AG08395 (cell line): ENCODE results near the gene MTHFD1L.

Experiments
- DNase-seq: peaks from one replicate; pipeline ENCODE4 v3.0.0; 2012; ENCODE audit warnings: mixed read lengths, low spot score

Gene MTHFD1L

DNA sequence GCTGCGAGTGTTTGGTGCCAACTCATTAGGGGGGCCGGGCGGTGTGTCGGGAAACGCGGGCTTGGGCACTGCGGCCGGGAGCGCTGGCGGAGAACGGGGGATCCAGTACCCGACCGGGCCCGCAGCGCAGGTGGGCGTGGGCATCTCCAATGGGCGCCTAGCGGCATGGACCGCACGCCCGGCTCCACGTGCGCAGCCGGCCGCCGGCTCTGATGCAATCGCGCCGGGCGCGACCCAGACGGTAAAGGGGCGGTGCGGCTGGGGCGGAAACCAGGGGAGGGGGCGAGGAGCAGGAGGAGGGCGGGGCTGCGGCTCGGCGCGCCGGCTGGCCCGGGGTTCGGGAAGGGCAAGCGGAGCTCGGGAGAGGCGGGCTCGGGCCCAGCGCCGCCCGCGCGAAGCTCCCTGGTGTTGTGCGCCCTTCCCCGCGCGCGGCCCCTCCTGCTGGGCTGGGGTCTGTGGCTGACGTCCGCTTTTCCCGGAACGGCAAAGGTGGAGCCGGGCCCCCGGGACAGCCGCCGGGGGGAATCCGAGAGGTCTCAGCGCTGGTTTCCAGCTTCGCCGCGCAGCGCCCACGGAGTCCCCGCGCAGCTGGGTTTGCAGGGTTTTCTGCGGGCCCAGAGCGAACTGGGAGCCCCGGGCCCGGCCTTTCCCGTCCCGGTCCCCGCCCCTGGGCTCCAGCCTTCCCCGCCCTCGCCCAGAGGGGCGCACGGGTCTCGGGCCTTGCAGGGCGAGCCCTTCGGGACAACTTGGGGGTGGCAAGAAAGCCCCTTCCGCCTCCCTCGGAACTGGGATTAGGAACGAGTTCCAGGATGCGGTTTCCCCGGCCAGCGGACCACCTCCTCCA, 867 bp downstream of the MTHFD1L start:
- peak; percentile 86 for DNase-seq

DNA sequence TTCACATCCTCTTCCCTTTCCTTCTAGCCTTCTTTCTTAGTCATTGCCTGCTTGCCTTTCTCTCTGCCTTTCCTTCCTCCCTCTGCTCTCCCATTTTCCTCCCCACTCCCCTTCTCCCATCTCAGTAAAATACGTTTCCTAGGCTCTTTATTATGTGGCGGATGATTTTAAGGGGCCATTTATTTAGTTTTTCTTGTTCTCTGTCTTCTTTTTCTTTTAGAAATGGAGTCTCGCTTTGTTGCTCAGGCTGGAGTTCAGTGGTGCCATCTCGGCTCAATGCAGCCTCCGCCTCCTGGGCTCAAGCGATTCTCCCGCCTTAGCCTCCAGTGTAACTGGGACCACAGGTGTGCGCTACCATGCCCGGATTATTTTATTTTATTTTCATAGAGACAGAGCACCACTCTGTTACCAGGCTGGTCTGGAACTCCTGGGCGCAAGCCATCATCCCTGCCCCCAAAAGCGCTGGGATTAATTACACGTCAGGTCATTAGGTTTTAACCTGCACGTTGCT, 1.5 kb downstream of the MTHFD1L start:
- DNase-seq = no peak

- no peak for DNase-seq
Measured at GRCh38 chr6:150868759-150869158, 3.3 kb downstream of the MTHFD1L start.

DNA sequence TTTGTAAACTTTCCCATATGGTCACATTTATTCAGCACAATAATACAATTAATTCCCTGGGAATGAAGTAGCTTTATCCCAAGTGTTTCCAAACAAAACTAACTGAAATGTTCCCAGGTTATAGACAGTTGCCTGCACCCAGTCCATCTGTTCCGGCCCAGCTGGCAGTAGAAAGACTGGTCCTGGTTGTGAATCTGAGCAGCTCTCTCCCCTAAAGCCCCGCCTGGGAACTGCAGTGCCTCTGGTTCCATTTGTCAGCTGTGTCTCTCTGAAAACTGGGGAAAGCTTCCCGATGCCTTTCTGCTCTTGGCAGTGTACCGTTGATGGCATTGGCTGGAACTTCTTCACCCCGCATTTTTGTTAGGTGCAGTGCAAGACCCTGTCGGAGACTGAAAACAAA, 8.7 kb downstream of the MTHFD1L start:
- no peak for DNase-seq

GRCh38 chr6:150875841-150876240, 10.3 kb downstream of the MTHFD1L start:
- DNase-seq = no peak

DNA sequence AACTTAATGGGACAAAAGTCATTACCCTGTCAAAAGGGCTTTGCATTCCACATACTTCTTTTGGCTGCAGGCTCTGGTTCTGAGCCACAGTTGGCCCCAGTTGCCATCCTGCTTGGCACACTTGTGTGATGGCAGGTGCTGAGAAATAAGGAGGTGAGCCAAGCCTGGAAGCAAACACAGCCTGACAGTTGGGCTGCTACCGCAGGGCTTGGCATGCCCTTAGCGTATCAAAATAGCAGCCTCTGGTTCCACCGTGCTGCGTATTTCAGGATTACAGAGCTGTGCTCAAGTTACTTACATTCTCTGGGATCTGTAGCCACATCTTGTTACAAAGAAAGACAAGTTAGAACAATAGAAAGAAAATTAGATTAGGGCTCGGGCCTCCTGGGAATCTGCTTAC, 11.1 kb downstream of the MTHFD1L start:
- no peak for DNase-seq

DNA sequence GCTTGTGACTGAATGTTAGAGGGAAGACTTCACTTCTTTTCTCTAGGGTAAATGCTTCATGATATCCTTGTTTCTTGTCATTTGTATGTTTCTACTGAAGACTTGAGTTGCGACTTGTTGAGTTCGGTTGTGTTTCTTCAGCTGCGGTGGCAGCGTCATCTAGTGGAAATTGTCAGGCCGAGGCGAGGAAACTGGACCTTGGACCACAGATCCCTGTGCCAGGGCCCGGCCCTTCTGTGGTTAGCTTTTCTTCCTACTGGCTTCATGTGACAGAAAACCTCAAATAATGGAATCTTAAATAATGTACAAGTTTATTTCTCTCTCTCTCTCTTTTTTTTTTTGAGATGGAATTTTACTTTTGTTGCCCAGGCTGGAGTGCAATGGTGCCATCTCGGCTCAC, 12.4 kb downstream of the MTHFD1L start:
- no peak for DNase-seq

GRCh38 chr6:150878347-150879213, 13.1 kb downstream of the MTHFD1L start:
- no peak for DNase-seq

GRCh38 chr6:150880336-150880735, 14.8 kb downstream of the MTHFD1L start:
- no peak for DNase-seq

DNA sequence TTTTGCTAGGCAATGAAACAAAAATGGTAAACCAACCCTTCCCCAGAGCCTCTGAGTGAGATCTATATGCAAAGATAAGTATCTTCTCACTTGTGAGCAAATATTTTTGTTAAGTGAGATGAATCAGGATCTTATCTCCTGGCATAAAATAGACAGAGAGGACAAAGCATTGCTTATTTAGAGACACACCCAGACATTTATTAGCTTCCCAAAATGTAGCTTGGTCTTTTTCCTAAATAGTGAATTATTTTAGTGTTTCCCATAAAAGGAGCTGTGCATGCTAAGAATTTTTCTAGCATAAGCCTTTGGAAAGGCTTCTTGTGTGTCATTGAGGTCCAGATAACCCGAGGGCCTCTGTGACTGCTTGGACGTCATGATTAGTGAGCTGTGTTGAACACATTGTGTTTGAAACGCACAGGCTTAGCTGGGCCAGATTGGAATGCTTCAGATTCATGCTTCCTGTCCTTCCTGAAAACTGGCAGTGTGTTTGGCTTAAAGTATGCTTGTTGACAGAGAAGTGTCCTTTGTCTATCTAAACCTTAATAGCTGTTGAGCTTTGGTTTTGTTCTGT, 16.5 kb downstream of the MTHFD1L start:
- DNase-seq = peak; percentile 93

- no peak for DNase-seq
Measured at GRCh38 chr6:150883521-150883920, 18.0 kb downstream of the MTHFD1L start.

DNA sequence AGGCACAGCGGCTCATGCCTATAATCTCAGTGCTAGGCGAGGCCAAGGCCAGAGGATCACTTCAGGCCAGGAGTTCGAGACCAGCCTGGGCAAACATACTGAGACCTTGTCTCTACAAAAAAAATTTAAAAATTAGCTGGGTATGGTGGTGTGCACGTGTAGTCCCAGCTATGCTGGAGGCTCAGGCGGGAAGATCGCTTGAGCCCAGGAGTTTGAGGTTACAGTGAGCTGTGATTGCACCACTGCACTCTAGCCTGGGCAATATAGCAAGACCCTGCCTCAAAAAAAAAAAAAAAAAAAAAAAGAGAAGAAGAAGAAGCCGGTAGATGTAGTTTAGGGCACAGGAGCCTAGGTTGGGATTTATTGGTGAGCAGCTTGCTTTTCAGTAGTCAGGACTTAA, 20.7 kb downstream of the MTHFD1L start:
- DNase-seq = no peak

- DNase-seq = no peak
Measured at GRCh38 chr6:150887978-150888563, 22.6 kb downstream of the MTHFD1L start.

DNA sequence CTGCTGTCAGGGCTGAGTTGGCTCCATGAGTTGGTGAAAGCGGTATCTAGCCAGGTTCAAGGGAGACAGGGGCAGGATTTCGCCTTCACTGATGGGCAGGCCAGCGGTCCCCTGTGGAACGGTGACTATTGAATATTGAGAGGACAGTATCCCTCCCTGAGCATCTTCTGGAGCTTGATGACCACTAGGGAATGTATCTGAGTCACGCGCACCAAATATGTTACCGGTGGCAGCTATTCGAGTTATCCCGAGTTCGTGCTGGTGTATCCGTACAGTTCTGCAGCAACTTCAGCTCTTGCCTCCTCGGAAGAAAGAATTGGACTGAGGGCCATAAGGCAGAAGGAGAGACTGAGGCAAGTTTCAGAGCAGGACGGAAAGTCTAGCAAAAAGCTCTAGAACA, 24.8 kb downstream of the MTHFD1L start:
- no peak for DNase-seq

DNA sequence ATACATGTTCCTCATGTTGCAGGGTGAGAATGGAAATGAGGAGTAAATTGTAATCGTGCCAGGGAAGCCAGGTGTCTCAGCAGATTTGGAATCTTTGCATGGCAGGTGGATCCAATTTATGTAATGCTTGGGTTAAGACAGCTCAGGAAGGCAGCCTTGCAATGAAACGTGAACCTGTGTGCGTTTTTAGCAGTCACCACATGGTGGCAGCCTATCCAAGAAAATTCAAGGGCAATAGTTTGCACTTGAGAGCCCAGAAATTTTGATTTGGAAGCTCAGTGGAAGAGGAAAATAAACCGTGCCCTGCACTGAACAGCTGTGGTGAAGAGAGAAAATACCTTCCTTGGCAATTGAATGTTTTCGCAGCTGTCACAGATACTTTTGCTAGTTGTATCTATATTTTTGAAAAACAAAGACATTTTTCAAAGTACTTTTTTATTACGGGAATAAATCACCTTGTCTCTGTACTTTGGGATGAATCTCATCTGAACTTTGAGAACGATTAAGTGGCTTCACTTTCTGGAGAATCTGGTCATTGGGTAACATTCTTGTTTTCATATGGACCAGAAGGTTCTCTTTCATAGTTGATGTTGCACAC, 26.5 kb downstream of the MTHFD1L start:
- DNase-seq = peak; percentile 60

GRCh38 chr6:150894191-150894744, 28.8 kb downstream of the MTHFD1L start:
- DNase-seq = no peak

DNA sequence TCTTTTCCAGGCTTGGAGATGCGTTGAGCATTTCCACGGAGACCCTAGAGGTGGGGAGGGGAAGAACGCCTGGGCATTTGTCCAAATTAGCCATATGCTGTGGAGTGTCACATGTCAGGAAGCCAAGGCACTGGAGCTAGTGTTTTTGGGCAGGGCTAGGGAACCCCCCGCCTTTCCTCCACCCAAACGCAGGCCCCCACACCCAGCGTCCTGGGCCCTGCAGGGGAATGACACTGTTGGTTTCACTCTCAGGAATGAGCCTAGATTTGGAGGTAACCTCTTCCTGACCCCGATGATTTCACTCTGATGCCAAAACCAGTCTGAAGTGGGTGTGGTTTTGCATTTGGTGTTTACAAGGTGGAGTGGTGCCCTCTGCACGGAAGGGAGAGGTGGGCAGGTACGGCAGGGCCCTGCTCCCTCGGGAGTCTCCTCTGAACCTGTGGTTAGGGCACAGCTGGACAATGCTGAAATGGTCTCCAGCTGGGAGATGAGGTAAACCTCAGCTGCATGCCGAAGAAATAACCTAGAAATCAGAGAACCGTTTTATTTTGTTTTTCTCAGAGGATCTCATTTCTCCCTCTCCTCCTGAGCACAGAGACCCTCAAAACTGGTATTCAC, 29.5 kb downstream of the MTHFD1L start:
- DNase-seq = no peak

- no peak for DNase-seq
Measured at GRCh38 chr6:150895928-150896632, 30.6 kb downstream of the MTHFD1L start.

DNA sequence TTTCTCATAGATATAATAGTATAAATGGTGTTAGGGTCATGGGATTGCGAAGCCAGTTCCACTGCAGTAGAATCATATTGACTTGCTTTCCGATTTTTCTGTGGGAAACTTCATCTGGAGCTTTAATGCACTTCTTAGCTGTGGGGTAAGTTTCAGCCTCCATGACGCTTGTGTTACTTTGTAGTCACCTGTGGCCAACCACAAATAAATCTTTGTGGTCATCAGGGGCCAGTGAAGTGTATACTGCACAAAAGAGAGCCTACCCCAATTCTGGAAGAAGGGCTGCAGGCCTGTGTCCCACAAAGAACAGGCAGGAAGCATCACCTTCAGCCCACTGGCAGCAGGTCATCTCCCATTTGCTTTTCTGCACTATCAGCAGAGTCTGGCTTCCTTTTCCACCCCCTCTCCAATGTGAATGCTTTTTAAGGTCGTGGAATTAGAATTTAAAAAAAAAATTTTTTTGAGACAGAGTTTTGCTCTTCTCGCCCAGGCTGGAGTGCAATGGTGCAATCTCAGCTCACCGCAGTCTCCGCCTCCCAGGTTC, 32.0 kb downstream of the MTHFD1L start:
- no peak for DNase-seq
